Caco-2 (cell line): ENCODE measurements around the gene KLHDC9. TPM values are rescaled to one million over a fixed set of nuclear protein-coding genes. Genes with fewer than 3 reads are reported as not detected.

ENCODE experiments used
- BruUV-seq: library from RNA; stranded (reverse); fragments of 400-500 nt; replicated peaks from 2 replicates; lab custom pipeline; 2021; lab: Mats Ljungman, UMichigan
- CTCF ChIA-PET: fragments of 300-600 bp; sonication (Branson Sonifier 250); formaldehyde crosslinking; loops from one replicate; lab custom pipeline; 2022; ENCODE audit warnings: antibody characterized with exemption; lab: Charles Lee
- POLR2A ChIA-PET: fragments of 300-600 bp; sonication (Branson Sonifier 250); formaldehyde crosslinking; loops from one replicate; lab custom pipeline; 2022; ENCODE audit warnings: antibody characterized with exemption; lab: Charles Lee
- DNase-seq, 2 experiments: peaks; one replicate each; pipeline versions ENCODE4 v3.0.0 to v3.0.0-alpha.2; 2020 to 2022
- H3K27me3 ChIP-seq: replicated peaks from 2 replicates; pipeline ENCODE4 v1.6.0; 2011; ENCODE audit warnings: low read length; ENCODE audit not compliant: control insufficient read depth, insufficient read depth
- H3K36me3 ChIP-seq: 2 replicates; pipeline ENCODE4 v1.5.1; 2011; ENCODE audit warnings: low read length; ENCODE audit not compliant: control insufficient read depth, insufficient read depth
- H3K4me1 ChIP-seq: fragments of 250-450 bp; sonication (Bioruptor Pico); 2 replicates; pipeline ENCODE4 v1.5.1; 2020; ENCODE audit warnings: mild to moderate bottlenecking
- H3K4me3 ChIP-seq: 2 replicates; pipeline ENCODE4 v1.5.1; 2011; ENCODE audit warnings: low read depth, mild to moderate bottlenecking, control low read depth, low read length
- H3K9me3 ChIP-seq: fragments of 250-450 bp; sonication (Bioruptor Pico); 2 replicates; pipeline ENCODE4 v1.5.1; 2020; ENCODE audit warnings: mild to moderate bottlenecking, moderate library complexity
- H3K27ac Mint-ChIP-seq: one replicate; pipeline ENCODE4 v1.8.0; 2022; ENCODE audit warnings: mixed read lengths; ENCODE audit not compliant: unreplicated experiment
- H3K27me3 Mint-ChIP-seq: one replicate; pipeline ENCODE4 v1.8.0; 2022; ENCODE audit warnings: mixed read lengths; ENCODE audit not compliant: insufficient read depth, unreplicated experiment
- H3K36me3 Mint-ChIP-seq: one replicate; pipeline ENCODE4 v1.8.0; 2022; ENCODE audit warnings: mild to moderate bottlenecking, mixed read lengths; ENCODE audit not compliant: insufficient read depth, unreplicated experiment
- H3K4me1 Mint-ChIP-seq: one replicate; pipeline ENCODE4 v1.8.0; 2022; ENCODE audit warnings: low read depth, mixed read lengths; ENCODE audit not compliant: unreplicated experiment
- H3K4me3 Mint-ChIP-seq: one replicate; pipeline ENCODE4 v1.8.0; 2022; ENCODE audit warnings: mild to moderate bottlenecking, moderate library complexity, mixed read lengths; ENCODE audit not compliant: unreplicated experiment
- H3K9me3 Mint-ChIP-seq: one replicate; pipeline ENCODE4 v1.8.0; 2022; ENCODE audit warnings: mixed read lengths; ENCODE audit not compliant: unreplicated experiment
- intact Hi-C: fragments of 100-400 bp; cut with micrococcal nuclease; formaldehyde crosslinking; loops from one replicate; pipeline ENCODE4 v1.10.0; 2022; ENCODE audit not compliant: unreplicated experiment
- total RNA-seq: library from RNA; stranded (reverse); gene quantifications from 2 replicates; pipeline ENCODE4 v1.2.3, GENCODE V29; 2022
- TF ChIP-seq, protein P1 (sequence below), 2 experiments: fragments of 200-600 bp in 1 of 2; IDR thresholded peaks; 1 replicate in 1 of 2; 2 replicates in 1 of 2; pipeline versions ENCODE4 v1.5.1 to v1.8.0; 2011 to 2022; ENCODE audit warnings: antibody characterized with exemption in 1 of 2, control low read depth in 1 of 2, inconsistent platforms in 1 of 2, low read depth in 1 of 2, low read length in 1 of 2, mild to moderate bottlenecking in 1 of 2, moderate library complexity in 1 of 2; ENCODE audit not compliant: insufficient read depth in 1 of 2, severe bottlenecking in 1 of 2, unreplicated experiment in 1 of 2

KLHDC9 gene
- total RNA-seq, 1 experiment from 2014 or later, result 2.0 TPM

DNA sequence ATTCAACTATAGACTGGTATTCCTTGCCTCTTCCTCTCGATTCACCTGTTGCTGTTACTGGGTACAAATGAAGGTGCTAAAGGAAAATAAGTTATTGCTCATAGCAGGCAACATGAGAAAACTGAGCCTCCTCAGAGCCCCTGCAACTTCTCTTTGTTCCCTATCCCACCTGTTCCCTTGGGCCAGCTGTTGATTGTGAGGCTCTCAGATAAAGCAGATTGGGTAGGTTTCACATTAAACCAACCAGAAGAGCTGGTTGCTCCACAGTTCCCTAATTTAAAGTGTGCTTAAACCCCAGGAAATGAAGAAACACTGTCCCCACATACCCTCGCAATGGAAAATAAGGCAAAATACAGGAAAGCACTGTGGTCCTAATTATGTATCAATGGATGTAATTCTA lies 29.5 kb downstream of the KLHDC9 start:
- intact Hi-C loops, result no loop called here
- no peak overlapping the region for H3K27ac Mint-ChIP-seq
- no peaks in the 10 kb centered on the region for H3K4me1 ChIP-seq
- no peaks in the 10 kb centered on the region for H3K4me1 Mint-ChIP-seq
- H3K27me3 ChIP-seq, result no peaks in the 10 kb centered on the region
- no peak overlapping the region for H3K4me3 Mint-ChIP-seq
- H3K9me3 Mint-ChIP-seq, result no peaks in the 10 kb centered on the region
- no peaks in the 10 kb centered on the region for H3K27me3 Mint-ChIP-seq
- H3K9me3 ChIP-seq, result no peaks in the 10 kb centered on the region
- ChIA-PET CTCF (no interaction called here), POLR2A (no interaction called here)
- H3K36me3 Mint-ChIP-seq, result peaks cover 49% of the 10 kb centered on the region
- no TSS peak for BruUV-seq
- peaks cover 3% of the 10 kb centered on the region; the same call in 1 of the 2 replicates for H3K36me3 ChIP-seq
- no peak for DNase-seq
- H3K4me3 ChIP-seq, result no peak overlapping the region
- TF ChIP-seq, protein P1, sequence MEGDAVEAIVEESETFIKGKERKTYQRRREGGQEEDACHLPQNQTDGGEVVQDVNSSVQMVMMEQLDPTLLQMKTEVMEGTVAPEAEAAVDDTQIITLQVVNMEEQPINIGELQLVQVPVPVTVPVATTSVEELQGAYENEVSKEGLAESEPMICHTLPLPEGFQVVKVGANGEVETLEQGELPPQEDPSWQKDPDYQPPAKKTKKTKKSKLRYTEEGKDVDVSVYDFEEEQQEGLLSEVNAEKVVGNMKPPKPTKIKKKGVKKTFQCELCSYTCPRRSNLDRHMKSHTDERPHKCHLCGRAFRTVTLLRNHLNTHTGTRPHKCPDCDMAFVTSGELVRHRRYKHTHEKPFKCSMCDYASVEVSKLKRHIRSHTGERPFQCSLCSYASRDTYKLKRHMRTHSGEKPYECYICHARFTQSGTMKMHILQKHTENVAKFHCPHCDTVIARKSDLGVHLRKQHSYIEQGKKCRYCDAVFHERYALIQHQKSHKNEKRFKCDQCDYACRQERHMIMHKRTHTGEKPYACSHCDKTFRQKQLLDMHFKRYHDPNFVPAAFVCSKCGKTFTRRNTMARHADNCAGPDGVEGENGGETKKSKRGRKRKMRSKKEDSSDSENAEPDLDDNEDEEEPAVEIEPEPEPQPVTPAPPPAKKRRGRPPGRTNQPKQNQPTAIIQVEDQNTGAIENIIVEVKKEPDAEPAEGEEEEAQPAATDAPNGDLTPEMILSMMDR (IDR thresholded peaks at IDR 0.05; ENCODE audit: insufficient read depth in 1 of 2, low read depth in 1 of 2, low read length in 1 of 2, severe bottlenecking in 1 of 2, unreplicated experiment in 1 of 2), result no peak

DNA sequence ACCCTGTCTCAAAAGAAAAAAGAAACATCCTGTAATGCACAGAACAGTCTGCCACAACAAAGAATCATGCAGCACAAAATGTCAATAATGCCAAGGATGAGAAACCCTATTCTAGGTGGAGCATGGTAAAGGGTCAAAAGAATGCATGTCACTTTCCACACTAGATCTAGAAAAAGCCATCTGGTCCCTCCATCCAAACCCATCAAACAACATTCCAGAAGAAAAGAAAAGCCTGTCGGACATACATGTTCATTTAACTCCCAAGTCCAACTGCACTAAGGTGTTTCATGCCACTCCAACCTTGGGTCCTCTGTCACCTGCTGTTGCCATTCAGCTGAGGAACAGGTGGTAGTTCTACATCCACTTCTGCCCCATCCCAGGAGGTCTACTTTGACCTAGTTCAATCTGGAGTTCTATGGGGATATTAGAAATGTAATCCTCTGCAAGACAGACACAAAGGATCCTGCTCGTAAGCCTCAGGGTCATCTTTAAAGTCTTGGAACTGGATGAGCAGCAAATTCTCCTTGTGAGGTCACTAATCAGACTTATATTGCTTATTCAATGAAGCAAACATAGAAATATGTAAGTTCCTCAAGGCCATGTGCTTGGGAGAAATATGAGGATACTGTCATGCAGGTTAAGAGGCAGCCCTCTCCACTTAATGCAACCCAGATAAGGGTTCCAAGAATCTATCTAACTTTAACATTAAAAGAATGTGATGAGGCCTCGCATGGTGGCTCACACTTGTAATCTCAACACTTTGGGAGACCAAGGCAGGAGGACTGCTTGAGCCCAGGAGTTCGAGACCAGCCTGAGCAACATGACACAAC lies 30.6 kb downstream of the KLHDC9 start:
- no peaks in the 10 kb centered on the region for H3K27me3 Mint-ChIP-seq
- Histone ChIP-seq H3K27me3 (no peaks in the 10 kb centered on the region), H3K4me3 (no peak overlapping the region), H3K9me3 (no peaks in the 10 kb centered on the region), H3K36me3 (peaks cover 1% of the 10 kb centered on the region; the same call in 1 of the 2 replicates), H3K4me1 (no peaks in the 10 kb centered on the region)
- intact Hi-C loops, result no loop called here
- BruUV-seq, result no TSS peak
- H3K36me3 Mint-ChIP-seq, result peaks cover 38% of the 10 kb centered on the region
- ChIA-PET CTCF (no interaction called here), POLR2A (no interaction called here)
- H3K9me3 Mint-ChIP-seq, result no peaks in the 10 kb centered on the region
- no peak overlapping the region for H3K27ac Mint-ChIP-seq
- TF ChIP-seq, protein P1 (IDR thresholded peaks at IDR 0.05; ENCODE audit: insufficient read depth in 1 of 2, low read depth in 1 of 2, low read length in 1 of 2, severe bottlenecking in 1 of 2, unreplicated experiment in 1 of 2), result no peak
- H3K4me3 Mint-ChIP-seq, result no peak overlapping the region
- no peaks in the 10 kb centered on the region for H3K4me1 Mint-ChIP-seq
- no peak for DNase-seq

DNA sequence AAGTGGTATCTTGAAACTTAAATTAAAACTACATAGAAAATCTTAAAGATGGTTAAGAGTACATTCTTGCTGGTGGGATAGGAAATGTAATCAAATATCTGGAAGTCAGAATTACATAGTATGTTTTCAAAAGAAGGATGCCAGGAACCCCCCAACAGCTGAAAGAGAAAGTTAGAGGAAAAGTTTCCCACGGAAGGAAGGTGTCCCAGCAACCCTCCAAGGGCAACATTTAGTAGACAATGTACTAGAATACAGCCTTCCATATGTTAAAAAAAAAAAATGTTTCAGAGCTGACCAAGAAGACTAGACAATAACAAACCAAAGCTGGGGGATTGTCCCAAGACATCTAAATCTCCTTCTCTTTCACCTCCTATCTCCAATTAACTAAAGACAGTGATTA lies 32.1 kb downstream of the KLHDC9 start:
- no peaks in the 10 kb centered on the region for H3K27me3 ChIP-seq
- CTCF ChIA-PET, result no interaction called here
- DNase-seq, result no peak
- no peaks in the 10 kb centered on the region for H3K4me1 Mint-ChIP-seq
- H3K4me1 ChIP-seq, result no peaks in the 10 kb centered on the region
- H3K27ac Mint-ChIP-seq, result no peak overlapping the region
- no peaks in the 10 kb centered on the region for H3K9me3 Mint-ChIP-seq
- BruUV-seq, result no TSS peak
- peaks cover 23% of the 10 kb centered on the region for H3K36me3 Mint-ChIP-seq
- H3K27me3 Mint-ChIP-seq, result no peaks in the 10 kb centered on the region
- H3K4me3 Mint-ChIP-seq, result no peak overlapping the region
- intact Hi-C loops, result no loop called here
- POLR2A ChIA-PET, result no interaction called here
- H3K4me3 ChIP-seq, result no peak overlapping the region
- TF ChIP-seq, protein P1 (IDR thresholded peaks at IDR 0.05; ENCODE audit: insufficient read depth in 1 of 2, low read depth in 1 of 2, low read length in 1 of 2, severe bottlenecking in 1 of 2, unreplicated experiment in 1 of 2), result no peak
- no peaks in the 10 kb centered on the region; the same call in 1 of the 2 replicates for H3K36me3 ChIP-seq
- no peaks in the 10 kb centered on the region for H3K9me3 ChIP-seq
